ENCODE measurements around the gene OSBPL5.

Gene OSBPL5

DNA sequence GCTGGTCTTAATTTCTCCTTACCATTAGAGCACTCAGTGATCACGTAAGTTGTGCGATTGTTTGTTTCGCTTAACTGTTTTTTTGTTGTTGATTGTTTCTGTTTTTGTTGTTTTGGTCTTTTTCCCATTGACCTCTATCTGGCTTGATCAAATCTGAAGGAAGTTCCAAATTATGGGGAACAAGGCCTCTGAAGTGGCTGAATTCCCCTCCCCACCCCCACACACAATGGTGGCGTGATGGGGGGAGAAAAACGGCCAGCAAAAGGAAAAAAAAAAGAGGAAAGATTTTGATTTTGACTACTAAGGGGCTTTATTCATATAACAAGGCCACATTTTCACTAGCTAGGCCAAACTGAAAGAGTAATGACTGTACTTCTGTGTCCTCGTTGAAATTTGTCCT lies 53.6 kb downstream of the OSBPL5 start:
- Mint-ChIP-seq H3K4me1 (no peaks in the 10 kb centered on the region), H3K36me3 (peaks cover 9% of the 10 kb centered on the region), H3K9me3 (peaks cover 11% of the 10 kb centered on the region), H3K27me3 (no peaks in the 10 kb centered on the region), H3K4me3 (no peak overlapping the region), H3K27ac (no peak overlapping the region)
- no peak for DNase-seq
- CTCF ChIA-PET = interaction anchor here (0.7 to 1.7 kb wide), 3 partner anchors 104 to 537 kb away, joined by 3 to 5 read pairs (median 4); no protein-coding TSS in a partner anchor

- H3K9me3 Mint-ChIP-seq = peaks cover 8% of the 10 kb centered on the region
- H3K36me3 Mint-ChIP-seq = peaks cover 6% of the 10 kb centered on the region
- CTCF ChIA-PET = interaction anchor here (0.8 to 1.9 kb wide), 4 partner anchors 10 to 109 kb away, joined by 3 to 5 read pairs (median 4); no protein-coding TSS in a partner anchor
- DNase-seq = peak; percentile 52
- H3K27me3 Mint-ChIP-seq = no peaks in the 10 kb centered on the region
- no peak overlapping the region for H3K27ac Mint-ChIP-seq
- no peak overlapping the region for H3K4me3 Mint-ChIP-seq
- no peaks in the 10 kb centered on the region for H3K4me1 Mint-ChIP-seq
These were observed 55.0 kb downstream of the OSBPL5 start for GRCh38 chr11:3109921-3110706.

DNA sequence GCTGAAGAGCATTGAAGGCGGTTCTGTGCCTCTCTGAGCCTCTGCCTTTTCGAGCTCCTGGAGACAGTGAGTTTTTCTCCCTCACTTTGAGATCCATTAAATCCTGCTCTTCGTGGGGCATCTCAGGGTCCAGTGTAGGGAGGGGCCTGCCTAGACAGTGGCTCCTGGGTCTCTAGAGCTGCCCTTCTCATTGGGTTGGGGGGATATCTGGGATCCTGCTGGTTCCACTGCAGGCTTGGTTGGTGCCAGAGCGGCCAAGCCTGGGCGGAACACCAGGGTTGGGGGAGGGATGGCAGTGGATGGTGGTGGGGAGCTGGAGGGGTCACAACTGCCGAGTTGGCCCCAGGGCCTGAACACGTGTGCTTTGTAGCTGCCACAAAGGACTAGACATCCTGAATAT lies 55.7 kb downstream of the OSBPL5 start:
- H3K4me3 Mint-ChIP-seq = no peak overlapping the region
- no peak overlapping the region for H3K27ac Mint-ChIP-seq
- no peaks in the 10 kb centered on the region for H3K27me3 Mint-ChIP-seq
- CTCF ChIA-PET = interaction anchor here (1.1 to 1.9 kb wide), 2 partner anchors 11 to 110 kb away, joined by 3 to 5 read pairs; no protein-coding TSS in a partner anchor
- no peaks in the 10 kb centered on the region for H3K4me1 Mint-ChIP-seq
- peak; percentile 5 for DNase-seq
- H3K9me3 Mint-ChIP-seq = peaks cover 6% of the 10 kb centered on the region
- peaks cover 5% of the 10 kb centered on the region for H3K36me3 Mint-ChIP-seq

- Mint-ChIP-seq H3K36me3 (no peaks in the 10 kb centered on the region), H3K9me3 (no peaks in the 10 kb centered on the region), H3K4me3 (no peak overlapping the region), H3K27me3 (no peaks in the 10 kb centered on the region), H3K27ac (no peak overlapping the region), H3K4me1 (no peaks in the 10 kb centered on the region)
- CTCF ChIA-PET = no interaction called here
- DNase-seq = no peak
These were observed 56.9 kb downstream of the OSBPL5 start for GRCh38 chr11:3108183-3108721.

DNA sequence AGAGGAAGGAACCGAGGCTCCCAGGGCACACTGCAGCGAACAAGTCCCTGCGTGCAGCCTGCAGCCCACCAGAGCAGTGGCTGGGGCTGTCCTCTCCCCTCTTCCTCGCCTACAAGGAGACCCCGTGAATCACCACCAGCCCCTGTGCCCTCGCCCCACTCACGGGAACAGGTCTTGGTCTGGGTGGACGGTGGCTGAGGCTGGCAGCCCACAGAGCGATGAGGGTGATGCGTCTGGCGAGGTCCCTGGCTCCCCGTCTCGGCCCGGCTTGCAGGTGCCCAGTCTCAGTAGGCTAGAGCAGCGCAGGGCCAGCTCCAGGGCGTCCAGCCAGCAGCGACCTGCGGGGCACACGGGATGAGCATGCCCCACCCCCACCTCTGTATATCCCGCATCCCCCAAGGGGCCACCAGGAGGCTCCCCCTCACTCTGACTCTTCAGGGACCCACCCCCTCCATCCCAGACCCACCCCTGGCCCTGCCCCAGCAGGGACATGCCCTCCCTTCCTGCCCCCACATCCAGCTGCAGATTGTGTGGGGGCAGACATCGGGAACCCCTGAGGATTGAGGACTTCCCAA lies 57.4 kb downstream of the OSBPL5 start:
- H3K27me3 Mint-ChIP-seq = no peaks in the 10 kb centered on the region
- no peak for DNase-seq
- H3K4me1 Mint-ChIP-seq = no peaks in the 10 kb centered on the region
- no peak overlapping the region for H3K4me3 Mint-ChIP-seq
- CTCF ChIA-PET = no interaction called here
- no peak overlapping the region for H3K27ac Mint-ChIP-seq
- no peaks in the 10 kb centered on the region for H3K36me3 Mint-ChIP-seq
- H3K9me3 Mint-ChIP-seq = no peaks in the 10 kb centered on the region

- CTCF ChIA-PET = no interaction called here
- H3K36me3 Mint-ChIP-seq = no peaks in the 10 kb centered on the region
- no peak overlapping the region for H3K27ac Mint-ChIP-seq
- DNase-seq = no peak
- H3K4me3 Mint-ChIP-seq = no peak overlapping the region
- no peaks in the 10 kb centered on the region for H3K4me1 Mint-ChIP-seq
- no peaks in the 10 kb centered on the region for H3K9me3 Mint-ChIP-seq
- H3K27me3 Mint-ChIP-seq = no peaks in the 10 kb centered on the region
These were observed 58.2 kb downstream of the OSBPL5 start for GRCh38 chr11:3106736-3107524.

DNA sequence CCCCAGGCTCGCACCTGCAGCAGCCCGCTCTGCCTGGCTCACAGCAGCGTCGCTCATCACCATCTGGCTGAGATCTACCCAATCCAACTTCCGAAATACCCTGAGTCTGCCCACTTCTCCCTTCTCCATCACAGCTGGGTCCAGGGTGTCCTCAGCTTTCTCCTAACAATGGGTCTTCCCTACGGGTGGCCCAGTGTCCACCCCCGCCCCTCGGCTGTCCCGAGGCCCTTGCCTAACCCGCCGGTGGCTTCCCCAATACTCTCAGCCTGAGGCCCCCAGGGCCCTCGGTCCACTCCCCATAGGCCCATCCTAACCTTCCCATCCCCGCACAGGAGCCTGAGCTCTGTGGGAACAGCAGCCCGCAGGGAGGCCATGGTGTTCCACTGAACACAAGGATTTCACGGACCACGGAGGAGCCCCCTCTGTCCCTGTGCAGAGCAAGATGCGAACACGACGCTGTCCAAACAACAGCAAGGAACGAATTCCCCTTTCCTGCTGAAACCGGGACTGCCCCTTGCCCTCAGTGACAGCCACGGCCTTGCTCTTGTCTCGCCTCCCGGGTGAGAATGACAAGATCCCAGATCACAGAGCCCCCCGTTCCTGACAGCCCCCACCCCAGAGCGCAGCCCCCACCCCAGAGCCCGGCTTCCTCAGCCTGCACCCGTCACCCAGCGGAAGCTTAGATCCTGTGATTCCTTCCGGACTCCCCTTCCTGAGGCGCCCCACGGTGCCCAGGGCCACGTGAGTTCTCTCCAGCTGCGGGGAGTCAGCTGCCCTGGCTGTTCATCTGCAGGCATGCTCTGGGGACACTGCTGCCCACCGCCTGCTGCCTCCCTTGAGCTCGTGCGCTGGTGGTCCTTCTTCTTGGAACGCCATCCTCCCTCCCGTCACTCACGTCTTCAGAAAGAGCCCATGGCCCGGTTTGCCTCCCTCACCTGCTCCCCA lies 59.0 kb downstream of the OSBPL5 start:
- no peak for DNase-seq
- no peak overlapping the region for H3K27ac Mint-ChIP-seq
- H3K27me3 Mint-ChIP-seq = no peaks in the 10 kb centered on the region

GRCh38 chr11:3104961-3105790 lies 59.9 kb downstream of the OSBPL5 start:
- no peaks in the 10 kb centered on the region for H3K27me3 Mint-ChIP-seq
- no peak overlapping the region for H3K27ac Mint-ChIP-seq
- CTCF ChIA-PET = no interaction called here
- H3K9me3 Mint-ChIP-seq = no peaks in the 10 kb centered on the region
- H3K4me3 Mint-ChIP-seq = no peak overlapping the region
- no peak for DNase-seq
- no peaks in the 10 kb centered on the region for H3K4me1 Mint-ChIP-seq
- no peaks in the 10 kb centered on the region for H3K36me3 Mint-ChIP-seq

More for the DNA sequence above, 59.0 kb downstream of the OSBPL5 start:
- Mint-ChIP-seq H3K9me3 (no peaks in the 10 kb centered on the region), H3K4me1 (no peaks in the 10 kb centered on the region), H3K36me3 (no peaks in the 10 kb centered on the region), H3K4me3 (no peak overlapping the region)
- CTCF ChIA-PET = no interaction called here

GRCh38 chr11:3104051-3104714 lies 60.9 kb downstream of the OSBPL5 start:
- no peak for DNase-seq
- Mint-ChIP-seq H3K27ac (no peak overlapping the region), H3K27me3 (no peaks in the 10 kb centered on the region), H3K4me3 (no peak overlapping the region), H3K4me1 (no peaks in the 10 kb centered on the region), H3K9me3 (no peaks in the 10 kb centered on the region), H3K36me3 (no peaks in the 10 kb centered on the region)
- CTCF ChIA-PET = no interaction called here

DNA sequence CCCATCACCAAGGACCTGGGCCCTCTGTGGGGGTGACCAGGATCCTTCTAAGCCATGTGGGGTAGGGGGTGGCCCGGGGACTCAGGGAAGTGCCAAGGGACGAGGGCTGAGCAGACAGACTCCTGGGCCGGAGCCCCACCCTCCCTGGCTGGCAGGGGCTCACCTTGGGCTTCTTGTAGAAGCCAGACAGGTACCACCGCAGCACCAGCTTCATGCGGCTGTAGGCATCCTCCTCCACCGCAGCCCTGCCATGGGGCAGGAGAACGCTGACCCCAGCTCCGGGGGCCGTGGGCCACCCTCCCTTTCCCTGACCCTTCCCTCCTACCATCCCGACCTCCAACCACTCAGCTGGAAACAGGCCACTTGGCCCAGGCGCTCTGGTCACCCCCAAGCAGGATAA lies 62.0 kb downstream of the OSBPL5 start:
- no peak for DNase-seq
- Mint-ChIP-seq H3K9me3 (no peaks in the 10 kb centered on the region), H3K27me3 (no peaks in the 10 kb centered on the region), H3K27ac (no peak overlapping the region), H3K36me3 (no peaks in the 10 kb centered on the region), H3K4me1 (no peaks in the 10 kb centered on the region), H3K4me3 (no peak overlapping the region)
- CTCF ChIA-PET = no interaction called here

DNA sequence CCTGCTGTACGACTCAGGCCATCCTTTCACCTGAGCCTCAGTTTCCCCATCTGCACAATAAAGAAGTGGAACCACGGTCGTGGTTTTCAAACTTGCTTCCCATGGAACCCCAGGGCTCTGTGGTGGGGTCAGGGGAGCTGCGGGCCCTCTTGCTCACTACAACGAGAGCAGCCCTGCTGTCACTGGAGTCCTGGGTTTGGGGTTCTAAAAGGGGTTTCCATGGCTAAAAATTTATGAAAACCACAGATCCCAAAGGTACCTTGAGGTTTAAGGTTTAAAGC lies 62.5 kb downstream of the OSBPL5 start:
- DNase-seq = no peak
- CTCF ChIA-PET = no interaction called here
- Mint-ChIP-seq H3K27ac (no peak overlapping the region), H3K4me3 (no peak overlapping the region), H3K36me3 (no peaks in the 10 kb centered on the region), H3K9me3 (no peaks in the 10 kb centered on the region), H3K4me1 (no peaks in the 10 kb centered on the region), H3K27me3 (no peaks in the 10 kb centered on the region)

- Mint-ChIP-seq H3K36me3 (no peaks in the 10 kb centered on the region), H3K4me3 (no peak overlapping the region), H3K4me1 (no peaks in the 10 kb centered on the region), H3K9me3 (no peaks in the 10 kb centered on the region), H3K27me3 (peaks cover 2% of the 10 kb centered on the region), H3K27ac (no peak overlapping the region)
- CTCF ChIA-PET = interaction anchor here (1.3 kb wide), 1 partner anchor 11 kb away, joined by 3 read pairs; no protein-coding TSS in a partner anchor
- no peak for DNase-seq
These were observed 63.0 kb downstream of the OSBPL5 start for GRCh38 chr11:3101921-3102640.

Measured in activated naive CD4-positive, alpha-beta T cell treated with anti-CD3 and anti-CD28 coated beads, Interleukin-2, amount 10 ng/mL, durations not matched to agents 7 days and 5 days (primary cell).